ENCODE measurements around the gene HOXB5.

Gene HOXB5

GRCh38 chr17:48593126-48593829 lies at the start of gene HOXB5:
Gene HOXB5 (minus strand): TSS chr17:48593779. CDS start chr17:48593682, 97 bp downstream.
- no peak for DNase-seq

- no peak for DNase-seq
Measured at GRCh38 chr17:48642843-48643696, 49.5 kb upstream of the HOXB5 start.

- no peak for DNase-seq
Measured at GRCh38 chr17:48642059-48642842, 48.7 kb upstream of the HOXB5 start.

- no peak for DNase-seq
Measured at GRCh38 chr17:48641541-48642058, 48.0 kb upstream of the HOXB5 start.

- DNase-seq: no peak
Measured at GRCh38 chr17:48640858-48641180, 47.2 kb upstream of the HOXB5 start.

- no peak for DNase-seq
Measured at GRCh38 chr17:48639982-48640857, 46.6 kb upstream of the HOXB5 start.

GRCh38 chr17:48639136-48639535 lies 45.6 kb upstream of the HOXB5 start:
- no peak for DNase-seq

- DNase-seq: no peak
Measured at GRCh38 chr17:48637323-48638260, 44.0 kb upstream of the HOXB5 start.

- DNase-seq: peak in 7 of 56 donors; percentile 5 to 34 (median 7)
Measured at GRCh38 chr17:48636177-48637018, 42.8 kb upstream of the HOXB5 start.

GRCh38 chr17:48634493-48635208 lies 41.1 kb upstream of the HOXB5 start:
- no peak for DNase-seq

GRCh38 chr17:48633266-48633677 lies 39.7 kb upstream of the HOXB5 start:
- DNase-seq: no peak

GRCh38 chr17:48632579-48633265 lies 39.1 kb upstream of the HOXB5 start:
- no peak for DNase-seq

- DNase-seq: no peak
Measured at GRCh38 chr17:48631693-48632578, 38.4 kb upstream of the HOXB5 start.

- no peak for DNase-seq
Measured at GRCh38 chr17:48630925-48631692, 37.5 kb upstream of the HOXB5 start.
